H54 (cell line): ENCODE results near the gene HDAC4.

Experiments used
- DNase-seq: peaks from one replicate; pipeline ENCODE4 v3.0.0; 2011; ENCODE audit warnings: low spot score, mixed read lengths; ENCODE audit not compliant: insufficient read length
- FAIRE-seq: peaks from 3 replicates; lab custom pipeline; 2011; peaks lifted over from hg19 to GRCh38; lab: Jason Lieb, UNC
- POLR2A ChIP-seq: IDR thresholded peaks from 2 replicates; pipeline ENCODE4 v1.6.1; 2011; ENCODE audit warnings: low read depth, mild to moderate bottlenecking, low read length

The HDAC4 gene

GRCh38 chr2:239249776-239250175, 151.0 kb downstream of the HDAC4 start:
- no peak for FAIRE-seq
- TF ChIP-seq POLR2A: no peak
- DNase-seq: no peak

- FAIRE-seq (no peak), DNase-seq (no peak)
- TF ChIP-seq POLR2A: no peak
Observed at GRCh38 chr2:239249048-239249447, 151.8 kb downstream of the HDAC4 start.

- DNase-seq (peak; percentile 82), FAIRE-seq (peak; percentile 82)
- TF ChIP-seq POLR2A: no peak
Observed at GRCh38 chr2:239247401-239248245, 153.2 kb downstream of the HDAC4 start.

GRCh38 chr2:239246723-239247122, 154.1 kb downstream of the HDAC4 start:
- DNase-seq: no peak
- TF ChIP-seq POLR2A: no peak
- FAIRE-seq: no peak

GRCh38 chr2:239245872-239246721, 154.7 kb downstream of the HDAC4 start:
- FAIRE-seq (no peak), DNase-seq (no peak)

GRCh38 chr2:239245107-239245506, 155.7 kb downstream of the HDAC4 start:
- no peak for FAIRE-seq
- TF ChIP-seq POLR2A: no peak
- DNase-seq: no peak

More at GRCh38 chr2:239245872-239246721, 154.7 kb downstream of the HDAC4 start:
- no peak for TF ChIP-seq POLR2A

GRCh38 chr2:239244625-239245024, 156.2 kb downstream of the HDAC4 start:
- no peak for DNase-seq
- TF ChIP-seq POLR2A: no peak
- no peak for FAIRE-seq

GRCh38 chr2:239241431-239241960, 159.3 kb downstream of the HDAC4 start:
- no peak for TF ChIP-seq POLR2A
- DNase-seq (no peak), FAIRE-seq (no peak)

- TF ChIP-seq POLR2A: no peak
Observed at GRCh38 chr2:239240414-239240881, 160.4 kb downstream of the HDAC4 start.

GRCh38 chr2:239239607-239240413, 161.0 kb downstream of the HDAC4 start:
- TF ChIP-seq POLR2A: no peak
- FAIRE-seq: no peak
- no peak for DNase-seq

More at GRCh38 chr2:239240414-239240881, 160.4 kb downstream of the HDAC4 start:
- no peak for FAIRE-seq
- DNase-seq: no peak

GRCh38 chr2:239238839-239239606, 161.8 kb downstream of the HDAC4 start:
- no peak for TF ChIP-seq POLR2A
- DNase-seq: no peak

GRCh38 chr2:239238381-239238780, 162.4 kb downstream of the HDAC4 start:
- FAIRE-seq (no peak), DNase-seq (no peak)
- TF ChIP-seq POLR2A: no peak

More at GRCh38 chr2:239238839-239239606, 161.8 kb downstream of the HDAC4 start:
- no peak for FAIRE-seq

GRCh38 chr2:239236808-239237205, 164.0 kb downstream of the HDAC4 start:
- FAIRE-seq (no peak), DNase-seq (no peak)

More at GRCh38 chr2:239236808-239237205, 164.0 kb downstream of the HDAC4 start:
- TF ChIP-seq POLR2A: no peak
